ENCODE data around the gene SIAH2.

SIAH2 gene

GRCh38 chr3:150733373-150733935, 29.5 kb downstream of the SIAH2 start:
- no peak for DNase-seq

GRCh38 chr3:150729682-150730360, 33.1 kb downstream of the SIAH2 start:
- DNase-seq: no peak

GRCh38 chr3:150727653-150728502, 35.1 kb downstream of the SIAH2 start:
- DNase-seq: no peak

- no peak for DNase-seq
These were observed 37.4 kb downstream of the SIAH2 start for GRCh38 chr3:150725548-150725947.

GRCh38 chr3:150723946-150724345, 39.0 kb downstream of the SIAH2 start:
- no peak for DNase-seq

- no peak for DNase-seq
These were observed 40.7 kb downstream of the SIAH2 start for GRCh38 chr3:150722267-150722666.

- no peak for DNase-seq
These were observed 41.5 kb downstream of the SIAH2 start for GRCh38 chr3:150721285-150722130.

GRCh38 chr3:150720444-150720843, 42.5 kb downstream of the SIAH2 start:
- DNase-seq: no peak

GRCh38 chr3:150710097-150710496, 52.9 kb downstream of the SIAH2 start:
- DNase-seq: no peak

GRCh38 chr3:150703756-150704344, 59.1 kb downstream of the SIAH2 start, which contains the start of gene ERICH6:
Gene ERICH6 (minus strand): TSS chr3:150703920. CDS start chr3:150703898, 22 bp downstream.
- peak; percentile 81 for DNase-seq

- no peak for DNase-seq
These were observed 59.6 kb downstream of the SIAH2 start for GRCh38 chr3:150703299-150703755.

GRCh38 chr3:150699068-150699639, 63.8 kb downstream of the SIAH2 start:
- no peak for DNase-seq

GRCh38 chr3:150697646-150698045, 65.3 kb downstream of the SIAH2 start:
- no peak for DNase-seq

GRCh38 chr3:150691414-150692040, 71.4 kb downstream of the SIAH2 start:
- DNase-seq: no peak

Data from stimulated activated CD4-positive, alpha-beta T cell treated with anti-CD3 and anti-CD28 coated beads, Interleukin-4, amount 100 ng/mL, for 24 hours (primary cell).